ENCODE measurements around the gene MALRD1.

MALRD1 gene

DNA sequence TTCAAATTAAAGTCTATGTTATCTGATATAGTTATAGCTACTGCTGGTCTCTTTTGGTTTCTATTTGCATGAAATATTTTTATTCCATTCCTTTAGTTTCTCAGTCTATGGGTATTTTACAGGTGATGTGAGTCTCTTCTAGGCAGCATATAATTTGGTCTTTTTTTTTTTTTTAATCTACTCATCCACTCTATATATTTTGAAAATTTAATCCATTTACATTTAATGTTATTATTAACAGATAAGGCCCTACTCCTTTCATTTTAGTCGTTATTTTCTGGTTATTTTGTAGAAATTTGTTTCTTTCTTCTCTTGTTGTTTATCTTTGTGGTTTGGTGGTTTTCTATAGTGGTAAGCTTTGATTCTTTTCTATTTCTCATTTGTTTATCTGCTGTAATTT lies 58.8 kb downstream of the MALRD1 start:
- no peak for DNase-seq

DNA sequence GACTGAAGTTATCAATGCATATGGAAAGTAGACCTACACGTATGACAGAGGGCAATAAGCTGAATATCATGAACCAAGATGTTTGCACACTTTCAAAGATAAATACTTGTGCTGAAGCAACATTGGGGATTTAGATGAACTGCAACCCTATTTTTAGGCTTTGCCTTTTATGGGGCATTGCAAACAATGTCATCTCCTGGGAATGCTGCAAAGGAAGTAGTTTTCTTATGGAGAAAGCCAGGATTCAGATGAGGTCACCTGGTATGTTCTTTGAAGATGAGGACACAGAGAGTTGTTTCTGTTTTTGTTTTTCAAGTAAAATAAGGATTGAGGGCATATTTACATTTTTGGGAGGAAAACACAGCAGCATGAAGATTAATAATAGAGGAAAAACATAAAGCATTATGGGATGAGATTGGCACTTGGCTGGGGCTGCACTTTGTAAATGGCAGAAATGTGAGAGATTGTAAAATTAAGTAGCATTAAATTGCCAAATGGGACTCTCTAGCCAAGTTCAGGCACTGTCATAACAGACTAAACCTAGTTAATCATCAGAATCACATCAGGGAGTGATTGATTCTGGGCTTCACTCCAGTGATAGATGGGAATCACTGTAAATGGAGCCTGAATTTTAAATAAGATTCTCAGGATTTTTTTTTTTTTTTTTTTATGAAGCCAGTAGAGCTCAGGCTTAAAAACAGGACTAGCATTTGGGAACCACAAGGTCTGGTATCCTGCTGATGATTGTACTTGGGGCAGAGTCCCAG lies 63.1 kb downstream of the MALRD1 start:
- DNase-seq: no peak

DNA sequence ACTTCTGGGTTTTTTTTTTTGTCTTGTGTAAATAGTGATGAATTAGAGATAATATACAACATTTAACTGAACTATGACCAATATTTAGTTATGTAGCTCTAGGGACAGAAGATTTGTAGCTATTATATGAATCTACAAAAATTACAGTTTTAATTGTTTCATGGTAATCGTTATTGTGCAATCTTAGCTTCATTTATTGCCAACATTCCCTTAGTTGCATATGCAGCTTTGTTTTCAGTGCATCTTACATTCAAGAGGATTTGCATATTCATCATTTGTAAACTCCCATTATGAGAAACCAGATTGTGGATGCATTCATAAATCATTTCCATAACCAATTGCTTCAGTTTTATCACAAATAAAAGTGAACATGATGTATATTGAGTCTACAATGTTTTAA lies 68.8 kb downstream of the MALRD1 start:
- DNase-seq: no peak

DNA sequence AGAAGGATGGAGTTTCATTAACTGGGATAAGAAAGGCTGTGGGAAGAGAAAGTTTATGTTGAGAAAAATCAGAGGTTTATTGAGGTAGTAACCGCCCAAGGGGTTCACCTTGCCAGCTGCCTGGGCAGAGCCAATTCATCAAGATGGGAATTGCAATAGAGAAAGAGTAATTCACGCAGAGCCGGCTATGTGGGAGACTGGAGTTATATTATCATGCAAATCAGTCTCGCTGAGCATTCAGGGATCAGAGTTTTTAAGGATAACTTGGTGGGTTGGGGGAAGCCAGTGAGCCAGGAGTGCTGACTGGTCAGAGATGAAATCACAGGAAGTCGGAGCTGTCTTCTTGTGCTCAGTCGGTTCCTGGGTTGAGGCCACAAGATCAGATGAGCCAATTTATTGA lies 70.6 kb downstream of the MALRD1 start:
- no peak for DNase-seq

DNA sequence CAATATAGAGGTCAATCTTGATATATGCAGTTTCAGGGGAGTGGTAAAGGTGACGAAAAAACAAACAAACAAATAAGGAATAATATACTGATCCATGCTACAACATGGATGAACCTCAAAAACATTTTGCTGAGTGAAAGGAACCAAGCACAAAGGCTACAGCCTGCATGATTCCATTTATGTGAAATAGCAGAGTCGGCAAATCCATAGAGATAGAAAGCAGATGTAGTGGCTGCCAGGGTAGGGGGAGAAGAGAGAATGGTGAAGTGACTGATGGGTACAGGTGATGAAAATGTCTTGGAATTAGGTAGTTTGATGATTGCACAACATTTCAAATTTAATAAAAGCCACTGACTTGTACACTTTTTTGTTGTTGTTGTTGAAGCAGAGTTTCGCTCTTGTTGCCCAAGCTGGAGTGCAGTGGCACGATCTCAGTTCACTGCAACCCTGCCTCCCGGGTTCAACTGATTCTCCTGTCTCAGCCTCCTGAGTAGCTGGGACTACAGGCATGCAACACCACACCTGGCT lies 71.8 kb downstream of the MALRD1 start:
- DNase-seq: no peak

DNA sequence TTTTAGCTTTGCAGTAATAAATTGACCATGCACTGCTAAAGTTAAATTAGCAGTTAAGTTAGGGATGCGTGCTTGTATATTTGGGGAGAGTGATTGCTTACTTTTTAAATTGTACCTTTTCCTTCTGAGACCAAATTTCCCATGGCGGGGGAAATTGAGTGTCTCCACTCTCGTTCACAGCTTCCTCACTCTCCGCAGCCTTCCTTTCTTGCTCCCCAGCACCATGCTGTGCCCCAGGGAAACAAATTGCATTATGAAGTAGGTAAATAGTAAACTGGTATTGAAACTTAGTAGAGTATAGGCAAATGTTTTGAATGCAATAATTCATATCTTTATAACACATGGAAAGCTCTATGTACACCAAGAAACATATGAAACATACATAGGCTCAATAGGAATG lies 85.4 kb downstream of the MALRD1 start:
- no peak for DNase-seq

DNA sequence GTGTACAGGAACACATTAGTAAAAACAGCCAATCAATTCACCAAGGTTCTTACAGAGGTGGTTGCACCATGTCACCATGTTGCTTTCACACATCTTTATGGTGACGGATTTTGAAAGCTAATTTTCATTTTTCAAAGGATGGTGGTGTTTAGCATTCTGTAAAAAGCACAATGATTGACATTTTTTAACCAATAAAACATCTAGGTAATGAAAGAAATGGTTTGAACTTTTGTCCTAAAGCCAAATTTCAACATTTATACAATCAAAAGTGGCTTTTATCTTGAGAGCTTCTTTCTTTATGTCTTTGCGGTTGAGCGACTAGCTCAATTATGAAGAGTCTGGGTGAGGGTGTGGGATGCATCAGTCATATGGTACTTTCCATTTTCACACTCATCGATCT lies 94.4 kb downstream of the MALRD1 start:
- no peak for DNase-seq

DNA sequence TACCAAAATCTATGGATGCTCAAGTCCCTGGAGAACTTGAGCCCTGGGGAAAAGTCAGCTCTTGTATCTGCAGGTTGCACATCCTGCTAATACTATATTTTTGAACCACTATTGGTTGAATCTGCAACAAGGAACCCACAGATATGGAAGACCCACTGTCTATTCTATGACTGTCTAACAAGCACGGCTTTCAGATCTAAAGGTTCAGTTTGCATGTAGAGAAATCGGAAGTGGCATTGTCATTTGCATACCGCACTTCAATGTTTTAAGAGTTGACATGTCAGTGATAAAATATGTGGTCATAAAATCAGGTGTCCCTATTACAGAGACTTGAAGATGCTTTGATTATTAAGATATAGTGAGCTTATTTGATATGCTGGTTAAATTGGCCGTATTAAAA lies 95.6 kb downstream of the MALRD1 start:
- DNase-seq: no peak

DNA sequence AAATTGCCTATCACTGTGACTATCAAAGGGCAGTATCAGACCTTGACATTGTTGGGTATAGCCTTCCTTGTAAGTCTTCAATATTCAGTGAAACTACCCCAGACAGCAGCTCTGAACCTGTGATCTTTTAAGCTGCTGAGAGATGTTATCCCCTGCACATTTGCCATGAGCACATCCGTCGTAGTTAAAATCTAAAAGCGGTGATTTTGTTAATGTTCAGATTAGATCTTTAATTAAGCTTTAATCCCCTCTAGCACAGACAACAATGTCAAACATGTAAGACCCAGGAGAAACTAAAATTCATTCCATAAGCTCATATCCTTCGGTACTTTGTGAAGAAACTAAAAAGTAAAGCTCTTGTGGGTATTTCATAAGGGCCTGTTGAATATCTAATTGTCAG lies 105.8 kb downstream of the MALRD1 start:
- no peak for DNase-seq

DNA sequence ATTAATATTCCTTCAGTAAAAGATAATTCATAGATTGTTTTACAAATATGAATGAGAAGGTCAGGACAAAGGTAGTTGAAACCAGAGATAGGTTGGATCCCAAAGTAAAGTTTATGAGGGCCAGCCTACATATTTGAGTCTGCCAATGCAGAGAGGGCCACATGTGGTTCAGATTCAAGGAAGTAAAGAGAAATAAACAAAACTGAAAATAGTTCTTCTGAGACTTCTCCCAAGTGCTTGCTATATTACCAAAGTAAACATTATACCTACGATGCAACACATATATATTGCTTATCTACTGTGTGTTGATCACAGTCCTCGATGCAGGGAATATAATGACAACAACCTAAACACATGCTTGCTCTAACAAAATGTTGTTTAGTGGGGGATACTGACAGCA lies 109.8 kb downstream of the MALRD1 start:
- DNase-seq: no peak

DNA sequence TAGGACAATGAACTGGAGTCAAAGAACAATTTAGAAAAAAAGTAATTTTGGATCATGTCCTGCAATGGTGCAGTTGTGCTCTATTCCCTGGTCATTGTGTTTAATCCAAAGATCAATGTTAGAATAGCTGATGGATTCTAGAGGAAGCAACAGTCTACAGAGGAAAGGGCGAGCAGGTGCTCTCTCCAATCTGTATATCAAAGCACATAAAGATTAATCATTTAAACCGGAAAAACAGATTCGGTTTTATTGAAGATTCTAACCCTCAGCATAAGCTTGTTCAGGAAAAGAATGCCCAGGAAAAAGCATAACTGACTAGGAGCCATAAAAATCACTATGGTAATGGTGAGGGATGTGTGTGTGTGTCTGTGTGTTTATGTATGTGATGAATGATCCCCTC lies 110.3 kb downstream of the MALRD1 start:
- DNase-seq: no peak

DNA sequence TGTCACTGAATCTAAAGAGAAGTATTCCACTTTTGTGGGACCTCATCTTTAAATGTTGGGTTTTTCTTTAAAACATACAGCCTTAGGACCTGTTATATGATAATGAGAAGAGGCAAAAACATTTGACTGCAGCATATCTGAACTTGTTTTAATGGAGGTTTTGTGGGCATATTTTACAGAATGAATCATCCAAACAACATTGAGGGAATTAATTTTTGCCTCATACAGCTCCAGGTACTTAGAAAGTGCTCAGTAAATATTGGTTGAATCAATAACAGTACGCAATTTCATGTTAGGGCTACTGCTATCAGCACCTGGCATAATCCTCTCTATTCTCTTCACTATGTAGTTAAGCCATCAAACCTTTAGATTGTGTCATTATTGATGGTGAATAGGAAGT lies 115.9 kb downstream of the MALRD1 start:
- no peak for DNase-seq

DNA sequence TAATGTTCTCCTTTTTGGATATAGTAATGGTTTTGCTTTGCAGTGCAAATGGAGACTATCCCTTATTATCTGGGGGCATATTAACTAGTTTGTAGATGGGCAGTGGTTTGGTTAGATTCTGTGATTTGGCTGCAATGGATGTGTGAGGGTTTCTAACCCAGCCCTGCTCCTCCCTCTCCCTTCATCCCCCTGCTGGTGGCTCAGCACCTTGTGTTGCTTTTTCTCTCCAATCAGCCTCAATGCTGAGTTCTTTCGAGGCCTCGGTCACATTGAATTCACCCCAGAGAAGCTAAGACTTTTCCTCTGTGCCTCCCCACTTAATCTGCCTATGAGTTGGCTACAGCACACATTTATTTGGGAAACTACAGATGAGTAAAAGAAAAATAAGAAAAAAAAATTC lies 120.0 kb downstream of the MALRD1 start:
- no peak for DNase-seq

DNA sequence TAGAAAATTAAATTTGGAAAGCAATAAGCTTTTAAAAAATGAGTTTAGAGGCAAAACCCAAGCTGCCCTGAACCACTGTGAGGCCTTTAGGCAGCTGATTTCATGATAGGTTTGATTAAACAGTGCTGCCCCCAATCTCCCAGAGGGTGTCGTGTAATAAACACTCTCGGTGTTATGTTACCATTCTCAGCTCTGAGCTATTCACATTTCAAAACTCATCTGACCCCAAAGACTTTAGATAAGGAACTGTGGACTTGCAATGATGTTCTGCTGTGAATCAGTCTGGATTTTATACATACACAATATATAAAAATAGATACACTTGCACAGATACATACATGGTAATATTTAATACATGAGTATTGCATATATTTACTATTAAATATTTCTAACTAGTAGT lies 120.4 kb downstream of the MALRD1 start:
- DNase-seq: no peak

DNA sequence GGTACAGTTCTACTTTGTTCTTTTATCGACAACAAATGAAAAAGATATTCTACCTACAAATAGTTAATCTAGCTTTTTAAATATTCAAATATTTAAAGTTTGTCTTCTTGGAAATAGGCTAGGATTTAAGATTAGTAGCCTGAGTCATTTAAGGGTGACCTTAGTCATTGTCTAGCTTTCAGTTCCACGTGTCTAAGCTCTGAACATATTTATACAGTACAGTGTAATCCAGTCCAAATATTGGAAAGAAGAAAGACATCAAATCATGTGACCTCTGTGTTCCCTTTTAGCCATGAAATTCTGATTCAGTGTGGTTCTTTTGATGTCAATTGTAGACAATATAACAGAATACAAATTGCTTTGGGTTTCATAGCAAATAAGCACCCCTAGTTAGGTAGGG lies 121.1 kb downstream of the MALRD1 start:
- no peak for DNase-seq

DNA sequence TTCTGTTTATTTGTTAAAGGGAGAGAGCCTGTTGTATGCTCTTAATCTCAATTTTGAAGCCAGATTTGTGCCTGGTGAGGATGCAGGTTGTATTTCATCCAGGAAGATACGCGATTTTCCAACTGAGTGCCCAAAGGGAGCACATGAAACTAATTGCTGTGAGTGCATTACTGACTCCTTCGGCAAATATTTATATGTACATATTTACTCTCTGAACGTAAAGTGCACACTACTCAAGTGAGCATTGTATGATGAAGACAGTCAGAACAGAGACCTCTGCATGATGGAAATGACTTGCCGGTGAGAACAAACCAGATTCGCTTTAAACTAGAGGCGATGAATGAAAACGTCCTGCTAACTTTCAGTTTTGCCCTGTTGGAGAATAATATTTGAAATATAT lies 130.1 kb downstream of the MALRD1 start:
- no peak for DNase-seq

DNA sequence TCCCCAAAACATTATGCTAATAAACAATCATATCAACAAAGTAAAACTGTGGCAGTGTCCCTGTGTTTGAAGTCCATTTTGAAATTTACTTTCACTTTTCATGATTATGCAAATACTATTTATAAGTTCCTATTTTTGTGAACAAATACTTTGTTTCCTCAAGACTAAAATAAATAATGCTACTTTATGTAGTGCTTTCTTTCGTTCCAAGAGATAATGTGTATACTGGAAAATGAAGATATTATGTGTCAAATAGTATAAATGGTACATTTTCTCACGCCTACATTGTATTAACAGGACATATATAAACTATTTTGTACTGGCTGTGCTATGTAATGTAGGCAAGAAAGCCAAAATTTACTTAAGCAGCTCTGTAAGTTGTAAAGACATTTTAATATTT lies 136.3 kb downstream of the MALRD1 start:
- DNase-seq: no peak

DNA sequence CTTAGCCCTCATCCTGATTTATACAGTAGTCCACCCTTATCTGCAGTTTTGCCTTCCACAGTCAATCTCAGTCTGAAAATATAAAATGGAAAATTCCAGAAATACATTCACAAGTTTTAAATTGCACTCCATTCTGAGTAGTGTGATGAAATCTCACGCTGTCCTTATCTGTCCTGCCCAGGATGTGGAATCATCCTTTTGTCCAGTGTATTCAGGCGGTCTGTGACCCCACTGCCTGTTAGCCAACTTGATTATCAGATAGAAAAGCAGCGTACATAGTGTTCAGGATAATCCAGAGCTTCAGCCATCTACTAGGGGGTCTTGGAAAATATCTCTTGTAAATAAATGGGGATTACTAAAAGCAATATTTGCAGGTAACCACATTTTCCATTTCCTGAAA lies 146.3 kb downstream of the MALRD1 start:
- no peak for DNase-seq

DNA sequence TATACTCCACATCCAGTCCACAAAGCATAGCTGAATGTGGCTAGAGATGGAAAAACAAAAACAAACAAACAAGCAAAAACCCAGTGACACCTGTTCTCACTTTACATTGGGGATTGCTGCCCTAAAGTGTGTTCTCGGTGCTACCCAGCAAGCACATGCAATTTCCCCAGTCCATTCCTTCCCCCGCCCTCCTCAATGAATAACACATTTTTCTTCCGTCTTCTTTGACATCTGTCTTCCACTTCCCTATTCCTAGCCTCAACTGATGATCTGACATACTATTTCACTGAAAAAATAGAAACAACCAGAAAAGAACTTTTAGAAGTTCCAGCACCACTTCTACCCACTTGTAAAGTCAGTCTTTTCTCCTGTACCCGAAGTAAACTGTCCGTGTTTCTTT lies 147.1 kb downstream of the MALRD1 start:
- no peak for DNase-seq

DNA sequence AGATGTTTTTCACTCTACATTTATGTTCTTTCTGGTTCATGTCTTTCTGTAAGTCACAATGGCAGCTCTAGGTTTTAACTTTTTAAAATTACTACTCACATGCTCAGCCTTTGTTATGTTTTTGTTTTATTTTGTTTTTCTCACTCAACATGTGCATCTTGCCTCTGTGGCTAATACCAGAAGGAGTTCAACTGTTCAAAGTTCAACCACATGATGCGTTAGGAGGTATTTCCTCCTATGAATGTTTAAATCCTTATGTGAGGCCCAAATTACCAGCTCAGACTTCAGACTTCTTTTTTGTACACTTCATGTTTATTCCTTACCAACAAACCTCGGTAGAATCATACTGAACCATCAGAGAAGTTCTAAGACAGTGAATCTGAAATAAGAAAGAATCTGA lies 151.6 kb downstream of the MALRD1 start:
- DNase-seq: no peak

DNA sequence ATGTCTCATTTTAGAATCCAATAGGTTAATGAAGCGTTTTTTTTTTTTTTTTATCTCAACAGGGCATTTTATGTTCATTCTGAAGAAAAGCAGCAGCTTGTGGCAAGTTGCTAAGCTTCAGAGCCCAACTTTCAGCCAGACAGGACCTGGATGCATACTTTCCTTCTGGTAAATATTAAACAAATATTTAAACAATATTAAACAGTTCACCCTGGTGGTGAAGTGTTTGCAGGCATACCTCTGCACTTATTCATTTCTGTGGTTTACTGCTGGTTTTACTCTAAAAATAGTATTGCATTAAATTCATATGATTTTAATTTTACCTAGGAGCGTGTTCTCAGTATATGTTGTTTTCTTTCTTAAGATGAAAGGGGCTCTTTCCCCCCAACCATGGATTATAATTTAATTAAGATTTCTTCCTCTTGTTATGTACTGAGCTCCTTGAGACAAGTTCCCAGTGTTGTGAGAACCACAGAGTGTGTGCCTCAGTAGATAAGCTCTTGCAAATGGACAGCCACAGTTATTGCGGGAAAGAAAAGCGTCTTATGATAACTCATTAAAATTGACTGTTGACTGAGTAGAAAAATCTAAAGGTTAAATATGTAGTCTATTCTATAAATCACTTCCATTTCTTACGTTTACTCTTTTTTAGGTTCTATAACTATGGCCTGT lies 155.8 kb downstream of the MALRD1 start:
- no peak for DNase-seq

DNA sequence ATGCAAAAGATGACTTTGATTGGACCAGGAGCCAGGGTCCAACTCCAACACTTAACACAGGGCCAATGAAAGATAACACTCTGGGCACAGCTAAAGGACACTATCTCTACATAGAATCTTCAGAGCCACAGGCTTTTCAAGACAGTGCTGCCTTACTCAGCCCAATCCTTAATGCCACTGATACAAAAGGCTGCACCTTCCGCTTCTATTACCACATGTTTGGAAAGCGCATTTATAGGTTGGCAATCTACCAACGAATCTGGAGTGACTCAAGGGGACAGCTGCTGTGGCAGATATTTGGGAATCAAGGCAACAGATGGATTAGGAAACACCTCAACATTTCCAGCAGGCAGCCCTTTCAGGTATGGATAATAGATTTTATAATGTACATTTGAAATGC lies 160.7 kb downstream of the MALRD1 start:
- DNase-seq: no peak

DNA sequence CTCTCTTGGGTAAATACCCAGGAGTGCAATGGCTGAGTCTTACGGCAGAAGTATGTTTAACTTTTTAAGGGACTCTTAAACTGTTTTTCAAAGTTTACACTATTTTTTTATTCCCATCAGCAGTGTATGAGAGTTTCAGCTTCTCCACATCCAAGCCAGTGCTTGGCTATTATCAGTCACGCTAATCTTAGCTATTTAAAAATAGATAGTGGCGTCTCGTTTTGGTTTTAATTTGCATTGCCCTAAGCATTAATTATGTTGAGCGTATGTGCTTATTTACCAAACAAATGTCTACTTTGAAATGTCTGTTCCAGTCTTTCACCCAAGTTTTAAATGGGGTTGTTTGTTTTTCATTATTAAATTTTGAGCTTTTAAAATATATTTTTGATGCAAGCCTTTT lies 164.0 kb downstream of the MALRD1 start:
- DNase-seq: no peak

All from nucleus accumbens (tissue), 56 donors.